Inferior parietal cortex (tissue), 1 donor: ENCODE results near the gene CENPF.

Experiments
- DNase-seq: peaks from one replicate; pipeline ENCODE4 v3.0.0-alpha.2; 2016; ENCODE audit errors: extremely low spot score

CENPF gene

GRCh38 chr1:214617246-214617645, 14.3 kb downstream of the CENPF start:
- DNase-seq, result no peak

GRCh38 chr1:214617843-214618242, 14.8 kb downstream of the CENPF start:
- DNase-seq, result no peak

GRCh38 chr1:214621236-214621635, 18.2 kb downstream of the CENPF start:
- DNase-seq, result no peak

- DNase-seq, result no peak
Observed at GRCh38 chr1:214623430-214623829, 20.4 kb downstream of the CENPF start.

- no peak for DNase-seq
Observed at GRCh38 chr1:214632091-214632490, 29.1 kb downstream of the CENPF start.

GRCh38 chr1:214633686-214634085, 30.7 kb downstream of the CENPF start:
- DNase-seq, result no peak

GRCh38 chr1:214634267-214634666, 31.3 kb downstream of the CENPF start:
- DNase-seq, result no peak

- no peak for DNase-seq
Observed at GRCh38 chr1:214635086-214635485, 32.1 kb downstream of the CENPF start.

GRCh38 chr1:214635506-214635905, 32.5 kb downstream of the CENPF start:
- DNase-seq, result no peak

GRCh38 chr1:214636436-214636835, 33.4 kb downstream of the CENPF start:
- no peak for DNase-seq

GRCh38 chr1:214637125-214637524, 34.1 kb downstream of the CENPF start:
- no peak for DNase-seq

- DNase-seq, result peak; percentile 57
Observed at GRCh38 chr1:214637722-214638458, 34.9 kb downstream of the CENPF start.

GRCh38 chr1:214638459-214638807, 35.4 kb downstream of the CENPF start:
- no peak for DNase-seq

- DNase-seq, result no peak
Observed at GRCh38 chr1:214638997-214639396, 36.0 kb downstream of the CENPF start.

- DNase-seq, result no peak
Observed at GRCh38 chr1:214640431-214641213, 37.6 kb downstream of the CENPF start.

- no peak for DNase-seq
Observed at GRCh38 chr1:214641214-214641895, 38.4 kb downstream of the CENPF start.

- no peak for DNase-seq
Observed at GRCh38 chr1:214643030-214643429, 40.0 kb downstream of the CENPF start.

GRCh38 chr1:214645712-214646111, 42.7 kb downstream of the CENPF start:
- no peak for DNase-seq

- DNase-seq, result no peak
Observed at GRCh38 chr1:214648801-214649200, 45.8 kb downstream of the CENPF start.

- no peak for DNase-seq
Observed at GRCh38 chr1:214649607-214650006, 46.6 kb downstream of the CENPF start.

- no peak for DNase-seq
Observed at GRCh38 chr1:214650664-214651063, 47.7 kb downstream of the CENPF start.

GRCh38 chr1:214657299-214657698, 54.3 kb downstream of the CENPF start:
- DNase-seq, result no peak

- DNase-seq, result no peak
Observed at GRCh38 chr1:214658175-214658574, 55.2 kb downstream of the CENPF start.
